Activated CD4-positive, CD25-positive, alpha-beta regulatory T cell treated with anti-CD3 and anti-CD28 coated beads, Interleukin-2, amount 50 U/mL, for 16 hours (primary cell): ENCODE measurements around the gene UBL3.

Experiments
- DNase-seq: peaks from one replicate; pipeline ENCODE4 v3.0.0-alpha.2; 2020; ENCODE audit warnings: low read depth, low spot score

The UBL3 gene

DNA sequence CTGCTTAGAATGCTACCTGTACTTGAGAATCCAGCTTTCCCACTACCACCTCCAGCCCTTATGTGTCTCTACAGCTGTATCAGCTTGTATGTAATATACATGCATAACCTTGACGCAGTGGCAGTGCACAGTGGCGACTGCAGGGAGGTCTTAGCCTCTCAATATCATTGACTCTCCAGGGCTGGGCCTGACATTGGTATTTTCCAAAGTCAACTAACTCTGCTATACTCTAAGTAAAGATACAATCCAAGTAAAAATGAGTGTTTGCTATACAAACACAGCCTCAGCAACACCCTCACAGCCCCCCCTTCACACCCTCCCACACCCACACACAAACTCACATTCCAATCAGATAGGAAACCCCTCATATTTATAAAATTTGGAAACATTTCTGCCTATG, 6.7 kb upstream of the UBL3 start:
- DNase-seq, result no peak

DNA sequence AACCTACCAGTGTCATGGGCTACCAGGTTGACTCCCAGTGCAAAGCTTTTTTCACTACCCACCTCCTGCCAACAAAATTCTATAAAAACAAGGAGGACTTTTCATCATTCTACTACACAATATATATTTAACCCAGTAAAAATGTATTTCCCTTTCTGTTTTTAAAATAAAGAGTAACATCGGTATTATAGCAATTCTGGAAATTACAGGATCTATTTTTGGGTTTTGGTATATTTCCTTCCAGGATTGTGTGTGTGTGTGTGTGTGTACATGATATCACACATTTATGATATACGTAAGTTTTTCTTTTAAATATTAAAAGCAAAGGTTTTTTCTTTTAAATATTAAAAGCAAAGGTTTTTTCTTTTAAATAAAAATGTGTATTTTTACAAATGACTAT, 6.0 kb upstream of the UBL3 start:
- no peak for DNase-seq

DNA sequence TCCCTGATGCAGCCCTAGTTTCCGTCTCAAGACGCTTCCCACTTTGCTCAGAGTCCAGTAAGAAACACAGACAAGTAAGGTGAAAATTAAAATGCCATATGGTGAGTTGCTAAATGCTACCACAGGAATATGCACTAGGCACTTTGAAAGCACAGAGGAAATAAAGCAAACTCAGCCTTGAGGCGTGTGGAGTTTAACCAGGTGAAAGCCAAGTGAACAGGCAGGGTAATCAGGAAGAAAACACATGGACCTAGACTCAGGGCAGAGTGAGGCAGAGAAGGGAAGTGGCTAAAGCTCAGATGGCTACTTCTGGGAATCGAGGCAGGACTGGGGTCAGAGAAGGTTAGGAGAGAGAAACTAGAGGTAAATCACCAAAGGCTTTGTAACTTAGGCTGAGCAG, 5.4 kb upstream of the UBL3 start:
- DNase-seq, result no peak

DNA sequence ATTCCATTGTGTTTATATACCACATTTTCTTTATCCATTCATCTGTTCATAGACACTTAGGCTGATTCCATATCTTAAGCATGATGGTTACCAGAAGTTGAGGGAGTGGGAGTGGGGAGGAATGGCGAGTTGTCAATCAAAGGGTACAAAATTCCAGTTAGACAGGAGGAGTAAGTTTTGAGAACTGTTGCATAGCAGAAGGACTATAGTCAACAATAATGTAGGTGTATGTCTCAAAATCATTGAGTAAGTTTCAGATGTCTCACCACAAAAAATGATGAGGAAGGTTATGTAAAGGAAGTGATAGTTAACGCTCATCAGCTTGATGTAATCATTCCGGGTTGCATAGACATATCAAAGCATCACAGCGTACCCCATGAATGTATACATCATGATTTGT, 4.6 kb upstream of the UBL3 start:
- DNase-seq, result no peak

DNA sequence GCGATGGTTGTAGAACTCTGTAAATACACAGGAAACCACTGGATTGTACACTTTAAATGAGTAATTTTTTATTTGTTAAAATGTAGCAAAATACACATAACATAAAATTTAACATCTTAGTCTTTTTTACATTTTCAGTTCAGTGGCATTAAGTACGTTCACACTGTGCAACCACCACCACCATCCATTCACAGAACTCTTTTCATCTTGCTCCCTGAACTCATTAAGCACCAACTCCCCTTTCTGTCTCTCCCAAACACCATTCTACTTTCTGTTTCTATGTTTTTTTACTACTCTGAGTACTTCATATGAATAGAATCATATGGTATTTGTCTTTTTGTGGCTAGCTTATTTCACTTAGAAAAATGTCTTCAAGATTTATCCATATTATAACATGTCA, 2.7 kb upstream of the UBL3 start:
- DNase-seq, result no peak

DNA sequence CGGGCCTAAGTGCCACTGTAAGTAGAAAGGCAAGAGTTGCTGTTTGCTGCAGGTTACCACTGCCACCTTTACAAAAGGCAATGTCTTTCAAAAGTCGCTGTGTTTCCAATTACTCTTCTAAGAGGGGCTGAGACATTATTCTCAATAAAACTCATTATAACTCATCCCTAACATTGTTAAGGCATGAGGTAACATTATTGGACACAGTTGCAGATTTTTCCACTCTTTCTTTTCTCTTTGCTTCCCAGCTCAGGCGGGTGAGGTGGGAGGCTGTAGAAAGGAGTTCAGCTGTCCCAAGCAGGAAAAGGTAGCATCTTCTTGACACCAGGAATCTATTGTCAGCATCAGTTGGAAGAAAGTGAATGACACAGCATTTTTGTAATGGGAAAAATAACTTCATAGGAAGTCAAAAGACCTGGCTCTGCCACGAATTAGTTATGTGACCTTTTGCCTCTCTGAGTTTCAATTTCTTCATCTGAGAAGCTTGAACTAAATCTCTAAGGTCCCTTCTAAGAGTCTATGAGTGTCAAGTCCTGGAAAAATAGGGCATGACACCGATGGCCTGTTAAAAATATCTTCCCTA, 2.1 kb upstream of the UBL3 start:
- DNase-seq, result no peak

DNA sequence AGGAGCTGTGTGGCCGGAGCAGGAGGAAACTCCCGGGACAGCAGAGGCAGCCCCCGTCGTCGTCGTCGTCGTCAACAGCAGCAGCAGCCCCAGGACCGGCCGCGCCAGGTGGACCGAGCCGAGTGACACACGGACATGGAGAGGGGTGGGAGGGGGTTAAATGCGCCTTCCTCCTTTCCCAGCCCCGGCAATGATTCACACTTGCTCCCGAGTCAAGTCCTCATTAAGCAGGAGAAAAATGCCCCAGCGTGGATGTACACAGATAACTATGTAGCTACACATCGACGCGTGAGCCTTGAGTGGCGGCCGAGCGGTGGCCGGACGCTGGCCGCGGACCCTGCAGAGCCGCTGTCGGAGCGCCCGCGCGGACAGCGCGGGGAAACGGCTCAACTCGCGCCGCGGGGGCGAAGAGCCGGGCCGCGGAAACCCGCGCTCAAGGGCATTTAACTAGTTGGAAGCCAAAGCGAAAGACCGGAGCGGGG, 645 bp downstream of the UBL3 start:
- DNase-seq, result no peak

DNA sequence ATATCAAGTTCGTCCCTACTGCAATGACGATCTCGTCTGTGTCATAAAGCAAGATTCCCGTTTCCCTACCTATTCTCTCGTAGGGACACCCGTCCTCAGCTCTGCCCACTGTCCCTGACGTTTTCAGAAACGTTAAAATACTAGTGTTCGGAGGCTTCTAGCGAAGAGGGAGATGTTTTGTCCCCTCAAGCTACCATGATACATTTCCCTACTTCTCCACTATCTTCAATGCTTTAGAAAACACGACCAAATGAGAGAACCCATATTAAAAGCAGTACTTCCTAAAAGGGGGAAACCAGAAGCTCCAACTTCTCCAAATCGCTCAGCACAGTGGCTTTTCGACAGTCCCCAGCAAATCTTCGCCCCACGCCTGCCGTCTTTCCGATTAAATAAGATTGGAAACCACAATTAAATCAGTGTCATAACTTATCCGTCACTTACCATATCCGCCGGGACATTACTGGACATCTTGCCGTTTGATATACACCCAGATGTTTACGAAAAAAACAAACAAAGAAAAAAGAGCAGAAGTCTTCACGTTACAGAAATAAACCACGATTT, 1.3 kb downstream of the UBL3 start:
- DNase-seq, result no peak

DNA sequence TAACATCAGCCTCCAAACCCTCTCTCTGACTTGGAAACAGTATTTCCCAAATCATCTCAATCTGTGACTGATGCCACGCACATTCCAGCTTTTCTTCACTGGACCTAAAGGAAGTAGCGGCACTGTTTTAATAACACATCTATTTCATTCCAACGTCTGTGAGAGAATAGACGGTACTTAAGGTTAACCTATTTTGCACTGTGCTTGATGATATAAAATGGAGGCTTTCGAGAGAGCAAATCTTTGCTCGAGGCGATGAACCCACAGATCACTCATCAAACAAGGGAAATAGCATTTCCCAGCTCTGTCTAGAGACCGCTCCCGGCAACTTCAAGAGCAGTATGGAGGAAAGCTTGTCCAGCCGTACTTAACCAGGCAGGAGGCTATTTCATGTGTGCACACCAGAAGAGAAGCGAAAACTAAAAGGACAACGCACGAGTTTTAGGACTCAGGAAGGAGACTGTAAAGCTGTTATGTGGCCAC, 2.9 kb downstream of the UBL3 start:
- DNase-seq, result no peak

DNA sequence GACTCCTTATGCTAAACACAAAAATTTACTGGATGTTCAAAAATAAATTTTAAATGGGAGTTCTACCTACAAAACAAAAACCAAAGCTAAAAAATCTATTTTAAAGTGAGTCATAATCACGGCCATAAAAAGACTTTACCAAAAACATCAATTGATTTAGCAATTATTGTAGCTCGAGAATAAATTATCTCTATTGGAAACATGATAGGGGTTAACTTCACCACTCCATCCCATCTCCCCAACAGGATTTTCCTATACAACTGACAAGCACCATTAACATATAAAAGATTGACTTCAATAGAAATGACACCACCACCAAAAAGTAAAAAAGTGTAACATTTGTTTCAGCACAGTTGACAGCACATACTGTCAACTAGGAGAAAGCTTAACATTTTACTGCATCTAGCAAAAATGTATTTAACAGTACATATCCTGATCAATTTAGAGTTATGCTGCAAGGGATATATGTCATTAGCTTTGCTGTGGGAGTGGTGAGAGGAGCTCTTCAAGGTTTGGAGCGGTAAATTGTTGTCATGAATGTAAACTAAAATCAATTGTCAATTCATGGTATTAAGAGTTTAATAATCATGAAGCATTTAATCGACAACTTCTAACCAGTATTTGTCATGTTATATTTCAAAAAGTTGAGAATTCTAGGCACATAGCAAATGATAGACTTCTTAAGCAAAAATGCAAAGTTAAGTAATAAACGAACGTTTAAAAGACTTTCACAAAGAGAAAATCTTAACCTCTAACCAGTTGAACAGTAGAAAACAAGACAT, 3.8 kb downstream of the UBL3 start:
- DNase-seq, result no peak

DNA sequence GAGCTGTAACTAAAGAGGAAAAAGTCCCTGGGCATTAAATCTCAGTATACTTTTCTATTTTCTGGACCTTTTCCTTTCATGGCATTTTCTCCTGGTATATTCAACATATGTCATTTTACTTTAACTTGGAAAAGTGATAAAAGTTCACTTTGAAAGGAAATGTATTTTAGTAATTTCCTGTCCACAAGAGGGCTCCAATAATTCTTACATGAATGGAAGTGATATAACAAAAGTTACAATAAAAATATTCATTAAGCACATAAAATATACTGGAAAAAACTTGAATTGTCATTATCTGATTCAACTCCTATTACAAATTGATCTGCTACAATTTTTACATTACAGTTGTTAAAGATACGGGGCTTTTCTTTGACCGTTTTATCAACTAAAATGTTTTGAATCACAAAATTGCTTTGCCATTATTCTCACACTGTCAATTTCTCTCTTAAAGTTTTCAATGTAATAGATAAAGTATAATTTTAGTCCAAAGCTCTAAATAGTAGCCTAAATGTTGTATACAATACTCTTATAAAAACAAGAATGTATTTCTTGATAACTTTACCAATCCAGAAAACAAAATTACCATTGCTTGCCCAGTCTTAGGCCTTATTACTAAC, 4.9 kb downstream of the UBL3 start:
- DNase-seq, result no peak

DNA sequence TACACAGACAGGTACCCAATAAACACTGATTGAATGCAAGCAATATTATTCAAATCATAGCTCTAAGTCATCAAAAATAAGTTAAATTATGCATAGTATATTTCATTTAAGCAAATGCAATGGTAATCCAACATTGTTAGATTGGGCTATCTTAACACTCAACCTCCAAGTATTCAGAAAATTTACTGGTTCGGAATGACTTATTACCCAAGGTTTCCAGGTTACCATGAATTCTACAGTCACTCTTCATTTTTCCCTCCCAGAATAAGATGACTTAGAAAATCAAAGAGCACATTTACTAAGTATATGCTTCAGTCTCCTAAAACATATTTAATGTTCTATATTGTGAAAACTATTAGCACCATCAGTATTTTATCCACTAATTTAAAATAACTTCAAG, 6.0 kb downstream of the UBL3 start:
- no peak for DNase-seq

DNA sequence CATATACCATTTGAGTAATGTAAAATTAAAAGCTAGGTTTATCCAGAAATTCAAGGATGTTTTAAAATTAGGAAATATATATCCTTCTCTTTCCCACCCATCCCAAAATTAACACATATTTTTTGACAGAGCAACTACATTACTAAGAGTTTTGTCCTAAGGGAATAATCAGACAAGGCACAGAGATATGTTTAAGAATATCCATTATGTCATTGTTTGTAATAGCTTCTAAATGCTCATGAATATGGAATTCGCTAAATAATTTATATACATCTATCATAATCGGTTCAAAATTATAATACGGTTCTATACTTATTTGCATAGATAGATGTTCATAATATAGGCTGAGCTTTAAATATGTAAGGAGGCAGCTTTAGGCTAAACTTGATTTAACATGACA, 9.8 kb downstream of the UBL3 start:
- DNase-seq, result no peak

DNA sequence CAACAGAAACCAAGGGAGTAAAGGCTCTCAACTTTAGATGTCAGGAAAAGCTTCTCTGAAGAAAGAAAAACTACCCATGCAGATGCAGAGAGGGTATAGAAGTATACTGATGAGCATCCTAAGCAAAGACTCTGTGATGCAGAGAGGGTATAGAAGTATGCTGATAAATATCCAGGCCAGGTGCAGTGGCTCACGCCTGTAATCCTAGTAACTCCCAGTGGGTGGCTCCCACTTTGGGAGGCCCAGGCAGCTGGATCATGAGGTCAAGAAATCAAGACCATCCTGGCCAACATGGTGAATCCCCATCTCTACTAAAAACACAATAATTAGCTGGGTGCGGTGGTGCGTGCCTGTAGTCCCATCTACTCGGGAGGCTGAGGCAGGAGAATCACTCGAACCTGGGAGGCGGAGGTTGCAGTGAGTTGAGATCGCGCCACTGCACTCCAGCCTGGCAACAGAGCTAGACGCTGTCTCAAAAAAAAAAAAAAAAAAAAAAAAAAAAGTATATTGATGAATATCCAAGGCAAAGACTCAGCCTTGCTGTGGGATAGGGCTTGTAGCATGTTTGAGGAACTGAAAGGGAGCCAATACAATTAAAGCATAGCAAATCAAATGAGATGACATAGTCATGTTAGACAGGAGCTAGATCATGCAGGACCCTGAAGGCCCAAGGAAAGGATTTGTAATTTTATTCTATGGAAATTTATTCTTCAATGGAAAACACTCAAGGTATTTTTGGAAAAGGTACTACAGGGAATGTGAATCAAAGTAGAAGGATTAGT, 14.9 kb downstream of the UBL3 start:
- DNase-seq, result no peak

DNA sequence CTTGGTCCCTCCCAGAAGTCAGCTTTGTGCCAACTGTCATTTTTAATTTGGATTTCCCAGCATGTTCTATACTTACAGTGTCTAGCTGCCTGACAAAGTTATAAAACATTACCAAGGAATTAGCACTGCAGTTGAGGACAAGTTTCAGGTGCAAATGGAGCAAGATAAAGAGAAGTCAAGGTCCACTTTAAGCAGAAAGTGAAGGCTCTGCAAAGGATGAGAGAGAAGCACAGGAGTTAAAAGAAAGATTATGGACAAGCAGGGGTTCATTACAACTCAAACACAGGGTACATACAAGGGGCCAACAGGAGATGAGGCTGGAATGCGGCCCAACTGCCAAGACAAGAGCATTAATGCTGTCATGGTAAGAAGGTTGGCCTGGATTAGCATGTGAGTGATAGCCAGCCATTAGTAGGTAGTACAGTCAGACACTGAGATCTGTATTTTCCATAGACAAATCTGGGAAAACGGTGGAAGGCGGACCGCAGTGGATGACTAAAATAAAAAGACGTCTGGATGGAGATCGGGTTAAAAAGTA, 17.6 kb downstream of the UBL3 start:
- DNase-seq, result no peak

DNA sequence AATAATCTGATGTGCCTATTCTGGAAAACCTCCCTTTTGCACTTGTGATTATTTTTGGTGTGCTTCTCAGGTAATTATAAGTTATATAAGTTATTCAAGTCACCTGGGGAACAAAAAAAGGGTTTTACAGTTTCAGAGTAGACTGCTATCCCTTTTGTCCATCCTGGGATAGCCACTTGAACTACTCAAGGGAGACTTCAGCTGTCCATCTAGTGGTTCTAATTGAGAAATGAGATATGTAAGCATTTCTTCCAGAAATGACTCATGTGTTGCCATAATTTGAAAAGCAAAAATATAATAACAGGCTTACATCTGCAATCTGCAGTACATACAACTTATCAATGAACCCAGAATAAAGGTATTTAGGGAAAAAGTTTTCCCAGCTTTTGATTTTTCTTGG, 20.4 kb downstream of the UBL3 start:
- DNase-seq, result no peak

DNA sequence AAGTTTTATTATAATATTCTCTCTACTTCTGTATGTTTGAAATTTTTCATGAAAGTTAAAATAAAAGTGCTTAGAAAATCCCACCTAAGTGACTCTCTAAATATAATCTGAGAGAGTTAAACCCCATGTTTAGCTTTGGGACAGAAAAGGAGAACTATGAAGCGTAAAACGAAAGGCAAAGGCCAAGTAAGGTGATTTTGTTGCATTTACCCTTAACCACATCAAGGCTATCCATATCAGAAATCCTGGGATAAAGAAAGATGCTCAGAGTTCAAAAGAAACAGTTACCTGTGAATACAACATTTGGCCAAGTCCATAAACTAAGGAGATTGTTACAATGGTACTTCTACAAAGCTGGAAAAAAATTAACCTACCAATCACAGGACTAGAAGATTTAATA, 31.3 kb downstream of the UBL3 start:
- DNase-seq, result no peak

DNA sequence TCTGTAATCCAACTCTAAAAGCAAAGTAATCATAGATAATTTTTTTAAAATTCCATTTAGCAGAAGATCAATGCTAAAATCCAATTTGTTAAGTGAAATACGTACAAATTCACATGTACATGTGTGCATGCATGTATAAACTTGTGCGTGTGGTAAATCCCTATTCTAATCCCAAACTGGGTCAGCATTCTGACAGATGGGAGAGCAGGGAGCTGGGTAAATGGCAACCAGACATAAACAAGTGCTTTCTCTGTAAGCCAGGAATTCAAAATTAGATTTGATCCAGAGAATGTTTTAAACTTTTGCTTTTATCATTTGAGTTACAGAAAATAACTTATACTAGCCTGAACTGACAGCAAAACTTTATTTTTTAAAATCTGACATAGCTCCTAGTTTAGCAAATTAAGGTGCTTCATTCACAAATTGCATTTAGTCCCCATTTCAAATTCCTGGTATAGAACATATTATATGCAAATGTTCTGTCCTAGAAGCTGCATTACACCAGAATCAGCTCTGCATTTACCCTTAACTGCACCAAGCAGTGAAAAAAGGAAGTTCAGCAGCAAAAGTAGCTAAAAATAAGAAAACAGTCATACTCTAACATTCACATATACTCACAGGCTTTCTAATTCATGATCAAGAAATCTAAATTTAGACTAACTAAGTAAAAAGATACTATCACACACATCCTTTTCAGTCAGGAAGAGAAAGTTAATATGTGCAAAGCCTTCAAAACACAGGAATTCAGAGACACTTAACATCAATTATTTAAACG, 32.6 kb downstream of the UBL3 start:
- no peak for DNase-seq

DNA sequence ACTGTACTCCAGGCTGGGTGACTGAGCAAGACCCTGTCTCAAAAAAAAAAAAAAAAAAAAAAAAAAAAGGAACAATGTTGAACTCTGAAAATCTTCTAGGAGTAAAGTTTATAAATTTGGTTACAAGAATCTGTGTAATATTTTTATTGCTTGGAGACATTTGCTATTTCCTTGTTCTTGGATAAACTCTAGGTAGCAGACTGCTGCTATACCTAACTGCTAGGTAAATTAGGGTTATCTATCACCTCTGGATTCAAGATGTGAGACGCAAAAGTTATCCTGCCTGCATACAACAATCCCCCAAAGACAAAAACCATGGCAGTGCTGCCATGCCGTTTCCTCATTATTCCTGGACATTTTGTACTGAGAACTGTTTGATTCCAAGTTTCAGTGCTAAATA, 33.7 kb downstream of the UBL3 start:
- no peak for DNase-seq

DNA sequence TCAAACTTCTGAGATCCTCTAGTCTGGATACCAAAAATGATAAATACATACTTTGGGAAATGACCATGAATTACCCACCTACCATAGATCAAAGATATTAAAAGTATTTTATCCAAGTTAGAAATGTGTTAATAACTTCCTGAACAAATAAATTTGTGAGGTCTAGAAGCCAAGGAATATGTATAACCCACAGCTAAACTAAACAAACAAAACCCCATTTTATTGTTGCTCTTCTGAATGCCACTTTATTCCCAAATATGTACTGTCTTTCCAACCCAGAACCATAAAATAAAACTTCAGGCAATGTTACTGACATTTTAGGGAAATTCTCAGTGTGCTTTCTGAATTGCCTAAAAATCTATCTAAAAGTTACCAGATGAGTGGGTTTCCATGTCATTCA, 35.1 kb downstream of the UBL3 start:
- DNase-seq, result no peak

DNA sequence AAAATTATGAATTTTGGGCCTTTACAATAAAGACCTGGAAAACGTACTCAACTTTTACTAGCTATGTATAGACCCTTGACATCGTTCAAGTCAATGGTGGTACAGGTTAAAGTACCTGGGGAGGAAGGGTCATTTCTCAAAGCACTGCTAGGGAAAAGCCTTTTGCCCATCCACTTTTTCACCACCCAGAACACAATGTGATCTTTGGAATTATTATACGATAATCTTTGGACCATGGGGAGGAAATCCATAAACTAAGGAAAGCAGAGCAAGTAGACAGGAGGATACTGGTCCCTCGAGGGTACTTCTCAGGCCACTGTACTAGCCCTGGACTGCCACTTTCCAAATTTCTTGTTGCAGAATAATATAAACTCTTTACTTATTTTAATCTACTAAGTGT, 39.5 kb downstream of the UBL3 start:
- DNase-seq, result no peak
